NCI-H510A (cell line): Measurements from ENCODE around the gene GALNT15.

Experiments used
- DNase-seq: peaks from one replicate; lab custom pipeline; 2025; lab: John Stamatoyannopoulos, UW

GALNT15 gene

GRCh38 chr3:16187213-16187790 is 12.8 kb downstream of the GALNT15 start:
- no peak for DNase-seq

- no peak for DNase-seq
These were observed 13.6 kb downstream of the GALNT15 start for GRCh38 chr3:16188071-16188470.

- DNase-seq: no peak
These were observed 14.7 kb downstream of the GALNT15 start for GRCh38 chr3:16189201-16189600.

- no peak for DNase-seq
These were observed 16.2 kb downstream of the GALNT15 start for GRCh38 chr3:16190704-16191103.

- no peak for DNase-seq
These were observed 17.1 kb downstream of the GALNT15 start for GRCh38 chr3:16191591-16191990.

- no peak for DNase-seq
These were observed 17.8 kb downstream of the GALNT15 start for GRCh38 chr3:16192176-16192811.

- DNase-seq: no peak
These were observed 23.9 kb downstream of the GALNT15 start for GRCh38 chr3:16198427-16198826.

- DNase-seq: no peak
These were observed 25.3 kb downstream of the GALNT15 start for GRCh38 chr3:16199769-16200168.

- no peak for DNase-seq
These were observed 25.9 kb downstream of the GALNT15 start for GRCh38 chr3:16200411-16200810.

- no peak for DNase-seq
These were observed 28.6 kb downstream of the GALNT15 start for GRCh38 chr3:16203031-16203430.

- no peak for DNase-seq
These were observed 29.5 kb downstream of the GALNT15 start for GRCh38 chr3:16203671-16204629.

- DNase-seq: no peak
These were observed 30.3 kb downstream of the GALNT15 start for GRCh38 chr3:16204751-16205150.

GRCh38 chr3:16205156-16205870 is 30.8 kb downstream of the GALNT15 start:
- DNase-seq: no peak

GRCh38 chr3:16207031-16207430 is 32.6 kb downstream of the GALNT15 start:
- DNase-seq: no peak

- no peak for DNase-seq
These were observed 36.9 kb downstream of the GALNT15 start for GRCh38 chr3:16211176-16211904.

GRCh38 chr3:16214366-16214765 is 39.9 kb downstream of the GALNT15 start:
- DNase-seq: no peak

GRCh38 chr3:16216373-16216935 is 42.0 kb downstream of the GALNT15 start:
- DNase-seq: no peak

GRCh38 chr3:16219777-16220176 is 45.3 kb downstream of the GALNT15 start:
- DNase-seq: no peak

- DNase-seq: no peak
These were observed 47.5 kb downstream of the GALNT15 start for GRCh38 chr3:16221990-16222389.

- no peak for DNase-seq
These were observed 48.1 kb downstream of the GALNT15 start for GRCh38 chr3:16222547-16222946.

GRCh38 chr3:16224325-16224724 is 49.8 kb downstream of the GALNT15 start:
- DNase-seq: no peak
